ENCODE results near the gene TMED9.

- TF ChIP-seq REST (IDR thresholded peaks at IDR 0.05; ENCODE audit: insufficient read depth in 1 of 2, low read depth in 2 of 2, low read length in 2 of 2) = no peak
- no peak for TF ChIP-seq POLR2AphosphoS5 (IDR thresholded peaks at IDR 0.05; ENCODE audit: low read depth, low read length)
- TF ChIP-seq TAF1 (IDR thresholded peaks at IDR 0.05; ENCODE audit: borderline replicate concordance, insufficient read depth, low read length) = no peak
- no peak for TF ChIP-seq SIN3A (IDR thresholded peaks at IDR 0.05; ENCODE audit: borderline replicate concordance, insufficient read depth, low read length)
Observed at GRCh38 chr5:177553671-177554429, 38.2 kb upstream of the TMED9 start.
